Activated CD4-positive, alpha-beta T cell treated with anti-CD3 and anti-CD28 coated beads, Interleukin-2, amount 10 ng/mL, durations not matched to agents 7 days and 5 days (primary cell): Measurements from ENCODE around the gene TDRKH. TPM values are rescaled to one million over a fixed set of nuclear protein-coding genes. Genes with fewer than 3 reads are reported as not detected.

ENCODE experiments used
- CTCF ChIA-PET: fragments of 350-600 bp; sonication (Branson Sonifier 250); formaldehyde crosslinking; loops from one replicate; lab custom pipeline; 2021; ENCODE audit warnings: antibody characterized with exemption; lab: Charles Lee
- POLR2A ChIA-PET: fragments of 350-600 bp; sonication (Branson Sonifier 250); formaldehyde crosslinking; loops from one replicate; lab custom pipeline; 2021; ENCODE audit warnings: antibody characterized with exemption; lab: Charles Lee
- DNase-seq: peaks from one replicate; pipeline ENCODE4 v3.0.0-alpha.2; 2020
- H3K27ac Mint-ChIP-seq: one replicate; pipeline ENCODE4 v1.8.0; 2021; ENCODE audit warnings: mild to moderate bottlenecking, moderate library complexity, mixed read lengths
- H3K27me3 Mint-ChIP-seq: one replicate; pipeline ENCODE4 v1.8.0; 2021; ENCODE audit warnings: mixed read lengths
- H3K36me3 Mint-ChIP-seq: one replicate; pipeline ENCODE4 v1.8.0; 2021; ENCODE audit warnings: low read depth, mixed read lengths
- H3K4me1 Mint-ChIP-seq: one replicate; pipeline ENCODE4 v1.8.0; 2021; ENCODE audit warnings: mixed read lengths
- H3K4me3 Mint-ChIP-seq: one replicate; pipeline ENCODE4 v1.8.0; 2021; ENCODE audit warnings: mild to moderate bottlenecking, moderate library complexity, mixed read lengths
- H3K9me3 Mint-ChIP-seq: one replicate; pipeline ENCODE4 v1.8.0; 2021; ENCODE audit warnings: mixed read lengths
- total RNA-seq, 2 experiments: library from RNA; stranded (reverse); gene quantifications; one replicate each; pipeline ENCODE4 v1.2.3, GENCODE V29; 2021

The TDRKH gene
- total RNA-seq, 2 experiments from 2014 or later: 14.6 to 17.3 TPM

DNA sequence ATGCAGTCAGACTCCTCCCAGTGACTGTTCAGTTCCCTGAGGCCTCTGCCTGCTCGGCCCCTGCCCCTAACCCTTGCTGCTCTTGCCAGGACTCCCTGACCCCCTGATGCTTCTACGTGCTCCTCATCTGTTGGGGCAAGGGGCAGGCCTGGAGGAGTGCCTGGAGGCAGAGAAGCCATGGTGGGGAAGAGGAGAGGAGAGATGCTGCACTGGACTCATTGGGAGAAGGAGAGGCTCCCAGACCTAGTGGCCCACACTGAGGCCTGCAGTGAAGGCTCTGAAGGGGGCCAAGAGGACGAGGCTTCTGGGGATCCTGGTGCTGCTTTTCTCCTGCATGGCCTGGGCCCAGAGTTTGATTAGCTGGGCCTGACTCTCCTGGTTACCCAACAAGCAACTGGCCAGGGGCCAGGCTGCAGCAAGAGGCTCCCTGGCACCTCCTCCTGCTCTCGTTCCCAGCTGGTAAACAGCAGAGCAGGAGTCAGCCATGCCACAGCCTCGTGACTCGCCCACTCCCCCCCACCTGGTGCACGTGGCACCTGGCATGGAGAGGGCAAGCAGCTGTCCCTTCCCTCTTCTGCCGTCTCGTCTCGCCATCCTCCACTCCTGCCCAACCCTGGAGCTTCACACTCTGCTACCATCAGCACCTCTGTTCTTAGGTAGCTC is 42.1 kb upstream of the TDRKH start:
- peak overlapping the region; percentile 22 for H3K4me3 Mint-ChIP-seq
- ChIA-PET POLR2A (no interaction called here), CTCF (interaction anchor here (0.6 to 0.7 kb wide), 2 partner anchors 52 to 55 kb away, joined by 3 to 4 read pairs; no protein-coding TSS in a partner anchor)
- peaks cover 84% of the 10 kb centered on the region for H3K4me1 Mint-ChIP-seq
- no peaks in the 10 kb centered on the region for H3K36me3 Mint-ChIP-seq
- no peaks in the 10 kb centered on the region for H3K9me3 Mint-ChIP-seq
- peaks cover 1% of the 10 kb centered on the region for H3K27me3 Mint-ChIP-seq
- H3K27ac Mint-ChIP-seq: peak overlapping the region; percentile 79
- DNase-seq: no peak

GRCh38 chr1:151831605-151832004 is 41.3 kb upstream of the TDRKH start, which contains the start of gene RORC:
Gene RORC (minus strand): TSS chr1:151831802. CDS start chr1:151831764, 38 bp downstream.
- DNase-seq: no peak
- POLR2A ChIA-PET: no interaction called here
- Mint-ChIP-seq H3K4me1 (peaks cover 79% of the 10 kb centered on the region), H3K4me3 (peak within 1 kb of the TSS; percentile 44), H3K36me3 (no peaks in the 10 kb centered on the region), H3K9me3 (no peaks in the 10 kb centered on the region), H3K27me3 (no peaks in the 10 kb centered on the region), H3K27ac (peak within 1 kb of the TSS; percentile 81)
- CTCF ChIA-PET: interaction anchor here (0.6 to 1.9 kb wide), 3 partner anchors 9 to 240 kb away, joined by 3 to 10 read pairs (median 7); no protein-coding TSS in a partner anchor

DNA sequence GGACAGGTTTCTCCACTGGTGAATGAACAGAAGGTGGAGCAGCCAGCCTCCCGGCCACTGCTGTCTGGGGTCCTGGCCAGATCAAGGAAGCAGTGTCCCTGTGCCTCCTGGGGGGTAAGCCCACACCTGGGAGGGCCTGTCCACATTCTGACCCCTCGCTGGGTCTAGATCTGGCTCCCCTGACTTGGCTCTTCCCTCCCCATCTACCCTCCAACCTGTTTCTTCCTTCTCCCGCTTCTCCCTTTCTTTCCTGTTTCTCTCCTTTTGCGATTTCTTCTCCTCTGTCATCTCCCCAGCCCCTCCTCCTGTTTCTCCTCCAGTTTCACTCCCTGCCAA is 40.9 kb upstream of the TDRKH start:
- CTCF ChIA-PET: interaction anchor here (1.1 to 2.1 kb wide), 4 partner anchors 9 to 20 kb away, joined by 3 to 10 read pairs (median 8); no protein-coding TSS in a partner anchor
- DNase-seq: no peak
- Mint-ChIP-seq H3K36me3 (no peaks in the 10 kb centered on the region), H3K9me3 (no peaks in the 10 kb centered on the region), H3K4me1 (peaks cover 78% of the 10 kb centered on the region), H3K27ac (peak overlapping the region; percentile 81), H3K27me3 (no peaks in the 10 kb centered on the region), H3K4me3 (peak overlapping the region; percentile 44)
- POLR2A ChIA-PET: no interaction called here

DNA sequence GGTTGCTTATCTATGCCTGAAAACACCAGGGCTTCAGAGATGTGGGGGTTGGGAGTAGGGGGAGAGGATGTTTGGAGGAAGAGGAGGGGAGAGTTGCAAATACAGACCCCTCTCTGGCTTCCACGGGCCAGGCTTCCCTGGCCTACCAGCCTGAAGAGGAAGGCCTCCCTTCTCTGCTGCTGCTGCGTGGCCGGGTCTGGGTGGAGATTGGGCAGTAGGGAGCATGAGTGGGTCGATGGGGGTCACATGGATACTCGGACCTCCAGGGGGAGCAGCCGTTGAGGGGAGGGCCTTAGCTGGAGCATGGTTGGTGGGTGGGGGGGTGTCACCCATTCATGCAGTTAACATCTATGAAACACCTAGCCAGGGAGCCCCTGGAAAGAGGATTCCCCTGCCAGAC is 39.8 kb upstream of the TDRKH start:
- ChIA-PET POLR2A (interaction anchor here (1.1 kb wide), 1 partner anchor 40 kb away, joined by 5 read pairs; the partner anchor contains the start of gene TDRKH), CTCF (interaction anchor here (0.7 to 2.1 kb wide), 8 partner anchors 8 to 67 kb away, joined by 3 to 10 read pairs (median 3); partner anchors contain the start of gene MRPL9)
- Mint-ChIP-seq H3K27me3 (no peaks in the 10 kb centered on the region), H3K9me3 (no peaks in the 10 kb centered on the region), H3K4me3 (no peak overlapping the region), H3K27ac (peak overlapping the region; percentile 81), H3K4me1 (peaks cover 78% of the 10 kb centered on the region), H3K36me3 (no peaks in the 10 kb centered on the region)
- DNase-seq: no peak

DNA sequence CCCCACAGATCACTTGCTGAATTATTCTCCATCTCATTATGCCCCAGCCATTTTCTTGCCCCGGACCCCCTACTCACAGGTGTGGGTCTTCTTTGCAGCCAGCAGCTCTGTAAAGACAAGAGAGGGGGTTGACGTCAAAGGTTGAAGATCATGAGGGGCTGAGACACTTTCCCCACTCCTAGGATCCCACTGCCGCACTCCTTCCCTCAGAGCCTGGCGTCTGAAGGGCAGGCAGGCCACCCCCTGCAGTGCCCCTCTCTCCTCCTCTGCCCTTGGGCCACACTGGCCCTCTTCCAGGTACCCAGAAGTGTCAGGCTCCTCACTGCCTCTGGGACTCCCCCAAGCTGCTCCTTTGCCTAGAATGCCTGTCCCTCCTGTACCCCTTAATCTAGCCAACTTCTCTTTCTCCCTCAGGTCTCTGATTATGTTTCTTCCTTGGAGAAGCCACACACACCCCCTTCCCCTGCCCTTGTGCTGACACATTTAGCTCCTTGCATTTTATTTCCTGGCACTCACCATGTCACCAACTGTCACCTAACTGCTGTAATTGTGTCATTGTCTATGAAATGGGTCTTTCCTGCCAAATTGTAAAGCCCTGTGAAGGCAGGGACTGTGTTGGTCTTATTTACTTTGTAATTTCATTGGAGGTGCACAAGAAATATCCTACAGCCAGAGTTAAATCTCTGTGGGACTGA is 39.2 kb upstream of the TDRKH start:
- POLR2A ChIA-PET: interaction anchor here (1.1 kb wide), 1 partner anchor 39 kb away, joined by 5 read pairs; the partner anchor contains the start of gene TDRKH
- no peaks in the 10 kb centered on the region for H3K27me3 Mint-ChIP-seq
- H3K4me1 Mint-ChIP-seq: peaks cover 75% of the 10 kb centered on the region
- peak overlapping the region; percentile 3 for H3K4me3 Mint-ChIP-seq
- H3K9me3 Mint-ChIP-seq: no peaks in the 10 kb centered on the region
- CTCF ChIA-PET: interaction anchor here (1.7 to 2.1 kb wide), 3 partner anchors 9 to 14 kb away, joined by 3 to 9 read pairs (median 7); no protein-coding TSS in a partner anchor
- DNase-seq: no peak
- peak overlapping the region; percentile 81 for H3K27ac Mint-ChIP-seq
- no peaks in the 10 kb centered on the region for H3K36me3 Mint-ChIP-seq

DNA sequence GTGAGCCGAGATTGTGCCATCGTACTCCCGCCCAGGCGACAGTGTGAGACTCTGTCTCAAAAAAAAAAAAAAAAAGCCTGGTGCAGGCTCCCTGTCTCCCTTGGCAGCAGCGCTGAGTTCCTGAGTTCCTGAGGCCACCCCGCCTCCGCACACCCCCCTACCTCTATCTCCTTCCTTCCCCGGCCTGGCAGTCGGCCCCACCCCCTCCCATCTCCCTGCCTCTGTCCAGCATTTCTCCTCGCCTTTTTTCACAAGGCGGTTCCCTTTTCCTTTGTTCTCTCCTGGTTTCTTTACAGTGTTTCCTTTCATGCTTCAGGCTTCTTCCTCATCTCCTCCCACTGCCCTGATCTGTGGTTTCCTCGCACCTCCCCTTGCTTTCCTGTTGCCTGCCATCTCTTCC is 38.6 kb upstream of the TDRKH start:
- H3K36me3 Mint-ChIP-seq: no peaks in the 10 kb centered on the region
- H3K27ac Mint-ChIP-seq: peak overlapping the region; percentile 81
- H3K4me3 Mint-ChIP-seq: peak overlapping the region; percentile 3
- CTCF ChIA-PET: interaction anchor here (0.8 to 3.7 kb wide), 4 partner anchors 8 to 46 kb away, joined by 3 to 18 read pairs (median 6); no protein-coding TSS in a partner anchor
- no peaks in the 10 kb centered on the region for H3K27me3 Mint-ChIP-seq
- H3K4me1 Mint-ChIP-seq: peaks cover 69% of the 10 kb centered on the region
- no peaks in the 10 kb centered on the region for H3K9me3 Mint-ChIP-seq
- POLR2A ChIA-PET: no interaction called here
- no peak for DNase-seq

DNA sequence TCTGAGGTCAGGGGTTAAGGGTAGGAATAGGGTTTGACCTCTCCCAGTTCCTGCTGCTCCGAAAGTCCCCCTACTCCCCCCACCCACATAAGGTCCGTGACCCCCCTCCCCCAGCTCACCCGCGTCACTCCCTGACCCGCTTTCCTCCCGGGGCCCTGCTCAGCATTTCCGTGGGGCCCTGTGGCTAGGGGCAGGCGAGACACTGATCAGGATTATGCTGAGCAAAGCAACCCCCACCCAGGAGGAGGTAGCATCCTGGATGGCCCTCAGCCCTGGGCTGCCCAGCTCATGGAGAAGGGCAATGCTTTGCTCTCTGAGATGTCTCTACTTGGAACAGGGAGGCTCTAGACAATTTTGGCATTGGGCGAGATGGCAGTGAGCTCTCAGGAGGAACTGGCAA is 37.6 kb upstream of the TDRKH start:
- Mint-ChIP-seq H3K27ac (peak overlapping the region; percentile 81), H3K36me3 (no peaks in the 10 kb centered on the region), H3K4me3 (peak overlapping the region; percentile 3), H3K9me3 (no peaks in the 10 kb centered on the region), H3K27me3 (no peaks in the 10 kb centered on the region), H3K4me1 (peaks cover 63% of the 10 kb centered on the region)
- no peak for DNase-seq
- POLR2A ChIA-PET: no interaction called here
- CTCF ChIA-PET: interaction anchor here (1.0 to 3.7 kb wide), 4 partner anchors 9 to 45 kb away, joined by 3 to 18 read pairs (median 6); no protein-coding TSS in a partner anchor

GRCh38 chr1:151825751-151826660 is 35.7 kb upstream of the TDRKH start:
- Mint-ChIP-seq H3K4me3 (peak overlapping the region; percentile 65), H3K36me3 (no peaks in the 10 kb centered on the region), H3K27ac (peak overlapping the region; percentile 84), H3K9me3 (no peaks in the 10 kb centered on the region), H3K27me3 (no peaks in the 10 kb centered on the region), H3K4me1 (peaks cover 66% of the 10 kb centered on the region)
- ChIA-PET POLR2A (no interaction called here), CTCF (interaction anchor here (3.7 kb wide), 1 partner anchor 11 kb away, joined by 18 read pairs; no protein-coding TSS in a partner anchor)
- no peak for DNase-seq

GRCh38 chr1:151825204-151825603 is 34.9 kb upstream of the TDRKH start:
- no peak for DNase-seq
- Mint-ChIP-seq H3K36me3 (no peaks in the 10 kb centered on the region), H3K27me3 (no peaks in the 10 kb centered on the region), H3K27ac (peak overlapping the region; percentile 11), H3K4me3 (peak overlapping the region; percentile 65), H3K4me1 (peaks cover 67% of the 10 kb centered on the region), H3K9me3 (no peaks in the 10 kb centered on the region)
- POLR2A ChIA-PET: no interaction called here
- CTCF ChIA-PET: interaction anchor here (1.9 to 3.7 kb wide), 2 partner anchors 12 to 15 kb away, joined by 4 to 18 read pairs; no protein-coding TSS in a partner anchor

GRCh38 chr1:151823175-151823574 is 32.9 kb upstream of the TDRKH start:
- H3K27ac Mint-ChIP-seq: peak overlapping the region; percentile 44
- no peak for DNase-seq
- peak overlapping the region; percentile 43 for H3K4me3 Mint-ChIP-seq
- ChIA-PET POLR2A (no interaction called here), CTCF (interaction anchor here (2.0 kb wide), 1 partner anchor 8 kb away, joined by 10 read pairs; the partner anchor contains the start of gene RORC)
- no peaks in the 10 kb centered on the region for H3K36me3 Mint-ChIP-seq
- no peaks in the 10 kb centered on the region for H3K27me3 Mint-ChIP-seq
- no peaks in the 10 kb centered on the region for H3K9me3 Mint-ChIP-seq
- peaks cover 60% of the 10 kb centered on the region for H3K4me1 Mint-ChIP-seq

DNA sequence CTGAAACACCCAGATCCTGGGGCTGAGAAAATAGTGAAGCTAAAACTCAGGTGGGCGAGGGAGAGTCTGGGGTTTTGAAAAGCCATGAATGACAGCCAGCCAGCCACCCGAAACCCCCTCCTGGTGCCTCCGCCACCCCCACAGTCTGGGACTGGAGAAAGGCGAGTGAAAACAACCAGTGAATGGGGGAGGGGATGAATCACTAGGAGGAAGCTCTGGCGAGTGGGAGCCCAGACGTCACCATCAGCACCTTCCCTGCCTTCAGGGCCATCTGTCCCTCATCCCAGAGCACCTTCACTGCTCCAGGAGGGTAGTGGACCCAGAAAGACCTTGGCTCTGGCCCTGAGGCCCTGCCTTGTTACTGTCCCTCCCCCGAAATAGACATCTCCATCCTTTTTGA is 32.1 kb upstream of the TDRKH start:
- no peaks in the 10 kb centered on the region for H3K36me3 Mint-ChIP-seq
- POLR2A ChIA-PET: no interaction called here

More for the DNA sequence above, 32.1 kb upstream of the TDRKH start:
- Mint-ChIP-seq H3K4me1 (peaks cover 59% of the 10 kb centered on the region), H3K4me3 (peak overlapping the region; percentile 43), H3K9me3 (no peaks in the 10 kb centered on the region), H3K27ac (peak overlapping the region; percentile 44), H3K27me3 (no peaks in the 10 kb centered on the region)
- DNase-seq: no peak
- CTCF ChIA-PET: interaction anchor here (0.6 to 3.7 kb wide), 4 partner anchors 9 to 226 kb away, joined by 3 to 17 read pairs (median 12); partner anchors contain the start of gene RORC
